Measurements from ENCODE around the gene CCNC.

Gene CCNC

DNA sequence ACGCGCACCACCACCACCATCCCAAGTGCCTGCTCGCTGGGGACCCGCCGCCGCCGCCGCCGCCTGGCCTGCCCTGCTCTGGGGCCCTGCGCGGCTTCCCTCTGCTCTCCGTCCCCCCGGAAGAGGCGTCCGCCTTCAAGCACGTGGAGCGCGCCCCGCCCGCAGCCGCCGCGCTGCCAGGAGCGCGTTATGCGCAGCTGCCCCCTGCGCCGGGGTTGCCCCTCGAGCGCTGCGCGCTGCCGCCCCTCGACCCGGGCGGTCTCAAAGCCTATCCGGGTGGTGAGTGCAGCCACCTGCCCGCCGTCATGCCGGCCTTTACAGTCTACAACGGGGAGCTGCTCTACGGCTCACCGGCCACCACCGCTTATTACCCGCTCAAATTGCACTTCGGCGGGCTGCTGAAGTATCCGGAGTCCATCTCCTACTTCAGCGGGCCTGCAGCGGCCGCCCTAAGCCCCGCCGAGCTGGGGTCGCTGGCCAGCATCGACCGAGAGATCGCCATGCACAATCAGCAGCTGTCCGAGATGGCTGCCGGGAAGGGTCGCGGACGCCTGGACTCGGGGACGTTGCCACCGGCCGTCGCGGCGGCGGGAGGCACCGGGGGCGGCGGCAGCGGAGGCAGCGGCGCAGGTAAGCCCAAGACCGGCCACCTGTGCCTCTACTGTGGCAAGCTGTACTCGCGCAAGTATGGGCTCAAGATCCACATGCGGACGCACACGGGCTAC, 45.4 kb upstream of the CCNC start (continued):
- no peak; the same call in 1 of the 2 replicates for TF ChIP-seq ZNF2 (tag by site-specific recombination; IDR thresholded peaks at IDR 0.05)
- TF ChIP-seq ZNF184 (tag by site-specific recombination; IDR thresholded peaks at IDR 0.05): no peak
- no peak for TF ChIP-seq ZNF121 (tag by site-specific recombination; IDR thresholded peaks at IDR 0.05)
- no peak for TF ChIP-seq ZFP69B (tag by site-specific recombination; IDR thresholded peaks at IDR 0.05)
- TF ChIP-seq, protein P1, sequence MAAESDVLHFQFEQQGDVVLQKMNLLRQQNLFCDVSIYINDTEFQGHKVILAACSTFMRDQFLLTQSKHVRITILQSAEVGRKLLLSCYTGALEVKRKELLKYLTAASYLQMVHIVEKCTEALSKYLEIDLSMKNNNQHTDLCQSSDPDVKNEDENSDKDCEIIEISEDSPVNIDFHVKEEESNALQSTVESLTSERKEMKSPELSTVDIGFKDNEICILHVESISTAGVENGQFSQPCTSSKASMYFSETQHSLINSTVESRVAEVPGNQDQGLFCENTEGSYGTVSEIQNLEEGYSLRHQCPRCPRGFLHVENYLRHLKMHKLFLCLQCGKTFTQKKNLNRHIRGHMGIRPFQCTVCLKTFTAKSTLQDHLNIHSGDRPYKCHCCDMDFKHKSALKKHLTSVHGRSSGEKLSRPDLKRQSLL (tag by site-specific recombination; IDR thresholded peaks at IDR 0.05): no peak
- TF ChIP-seq ZNF510 (tag by site-specific recombination; IDR thresholded peaks at IDR 0.05; ENCODE audit: insufficient replicate concordance): no peak
- TF ChIP-seq SP2 (tag by site-specific recombination; IDR thresholded peaks at IDR 0.05): no peak
- TF ChIP-seq ZNF23 (tag by site-specific recombination; IDR thresholded peaks at IDR 0.05; ENCODE audit: borderline replicate concordance): no peak
- no peak for TF ChIP-seq ZNF658 (tag by site-specific recombination; IDR thresholded peaks at IDR 0.05)
- TF ChIP-seq, protein P2, sequence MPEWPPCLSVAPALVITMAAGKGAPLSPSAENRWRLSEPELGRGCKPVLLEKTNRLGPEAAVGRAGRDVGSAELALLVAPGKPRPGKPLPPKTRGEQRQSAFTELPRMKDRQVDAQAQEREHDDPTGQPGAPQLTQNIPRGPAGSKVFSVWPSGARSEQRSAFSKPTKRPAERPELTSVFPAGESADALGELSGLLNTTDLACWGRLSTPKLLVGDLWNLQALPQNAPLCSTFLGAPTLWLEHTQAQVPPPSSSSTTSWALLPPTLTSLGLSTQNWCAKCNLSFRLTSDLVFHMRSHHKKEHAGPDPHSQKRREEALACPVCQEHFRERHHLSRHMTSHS (tag by site-specific recombination; IDR thresholded peaks at IDR 0.05): no peak
- peak; percentile 78 for TF ChIP-seq ZNF76 (tag by site-specific recombination; IDR thresholded peaks at IDR 0.05; ENCODE audit: borderline replicate concordance, low read depth)
- TF ChIP-seq RBAK (tag by site-specific recombination; IDR thresholded peaks at IDR 0.05): no peak
- no peak; the same call in 1 of the 2 replicates for TF ChIP-seq ZNF549 (tag by site-specific recombination; IDR thresholded peaks at IDR 0.05)
- no peak for TF ChIP-seq ZNF776 (tag by site-specific recombination; IDR thresholded peaks at IDR 0.05; ENCODE audit: borderline replicate concordance)
- no peak for TF ChIP-seq ZNF133 (tag by site-specific recombination; IDR thresholded peaks at IDR 0.05)
- no peak for TF ChIP-seq ZNF354C (tag by site-specific recombination; IDR thresholded peaks at IDR 0.05; ENCODE audit: borderline replicate concordance, low read depth)
- no peak for TF ChIP-seq HOXD13 (CRISPR knock-in tag; IDR thresholded peaks at IDR 0.05; ENCODE audit: borderline replicate concordance)
- peak; percentile 53 for TF ChIP-seq ZNF501 (tag by site-specific recombination; IDR thresholded peaks at IDR 0.05)
- TF ChIP-seq KLF8 (tag by site-specific recombination; IDR thresholded peaks at IDR 0.05): peak; percentile 23; the same call in 1 of the 2 replicates
- TF ChIP-seq ZNF544 (tag by site-specific recombination; IDR thresholded peaks at IDR 0.05): no peak
- peak; percentile 74 for TF ChIP-seq SCRT2 (tag by site-specific recombination; IDR thresholded peaks at IDR 0.05)
- TF ChIP-seq, protein P3, sequence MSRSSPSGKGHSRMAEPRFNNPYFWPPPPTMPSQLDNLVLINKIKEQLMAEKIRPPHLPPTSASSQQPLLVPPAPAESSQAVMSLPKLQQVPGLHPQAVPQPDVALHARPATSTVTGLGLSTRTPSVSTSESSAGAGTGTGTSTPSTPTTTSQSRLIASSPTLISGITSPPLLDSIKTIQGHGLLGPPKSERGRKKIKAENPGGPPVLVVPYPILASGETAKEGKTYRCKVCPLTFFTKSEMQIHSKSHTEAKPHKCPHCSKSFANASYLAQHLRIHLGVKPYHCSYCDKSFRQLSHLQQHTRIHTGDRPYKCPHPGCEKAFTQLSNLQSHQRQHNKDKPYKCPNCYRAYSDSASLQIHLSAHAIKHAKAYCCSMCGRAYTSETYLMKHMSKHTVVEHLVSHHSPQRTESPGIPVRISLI (tag by site-specific recombination; IDR thresholded peaks at IDR 0.05): no peak
- TF ChIP-seq ZNF157 (tag by site-specific recombination; IDR thresholded peaks at IDR 0.05): no peak
- no peak for TF ChIP-seq ZNF701 (tag by site-specific recombination; IDR thresholded peaks at IDR 0.05)
- TF ChIP-seq, protein P4, sequence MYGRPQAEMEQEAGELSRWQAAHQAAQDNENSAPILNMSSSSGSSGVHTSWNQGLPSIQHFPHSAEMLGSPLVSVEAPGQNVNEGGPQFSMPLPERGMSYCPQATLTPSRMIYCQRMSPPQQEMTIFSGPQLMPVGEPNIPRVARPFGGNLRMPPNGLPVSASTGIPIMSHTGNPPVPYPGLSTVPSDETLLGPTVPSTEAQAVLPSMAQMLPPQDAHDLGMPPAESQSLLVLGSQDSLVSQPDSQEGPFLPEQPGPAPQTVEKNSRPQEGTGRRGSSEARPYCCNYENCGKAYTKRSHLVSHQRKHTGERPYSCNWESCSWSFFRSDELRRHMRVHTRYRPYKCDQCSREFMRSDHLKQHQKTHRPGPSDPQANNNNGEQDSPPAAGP (tag by site-specific recombination; IDR thresholded peaks at IDR 0.05): no peak
- TF ChIP-seq, protein P5, sequence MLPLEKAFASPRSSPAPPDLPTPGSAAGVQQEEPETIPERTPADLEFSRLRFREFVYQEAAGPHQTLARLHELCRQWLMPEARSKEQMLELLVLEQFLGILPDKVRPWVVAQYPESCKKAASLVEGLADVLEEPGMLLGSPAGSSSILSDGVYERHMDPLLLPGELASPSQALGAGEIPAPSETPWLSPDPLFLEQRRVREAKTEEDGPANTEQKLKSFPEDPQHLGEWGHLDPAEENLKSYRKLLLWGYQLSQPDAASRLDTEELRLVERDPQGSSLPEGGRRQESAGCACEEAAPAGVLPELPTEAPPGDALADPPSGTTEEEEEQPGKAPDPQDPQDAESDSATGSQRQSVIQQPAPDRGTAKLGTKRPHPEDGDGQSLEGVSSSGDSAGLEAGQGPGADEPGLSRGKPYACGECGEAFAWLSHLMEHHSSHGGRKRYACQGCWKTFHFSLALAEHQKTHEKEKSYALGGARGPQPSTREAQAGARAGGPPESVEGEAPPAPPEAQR (tag by site-specific recombination; IDR thresholded peaks at IDR 0.05): no peak
- TF ChIP-seq, protein P6, sequence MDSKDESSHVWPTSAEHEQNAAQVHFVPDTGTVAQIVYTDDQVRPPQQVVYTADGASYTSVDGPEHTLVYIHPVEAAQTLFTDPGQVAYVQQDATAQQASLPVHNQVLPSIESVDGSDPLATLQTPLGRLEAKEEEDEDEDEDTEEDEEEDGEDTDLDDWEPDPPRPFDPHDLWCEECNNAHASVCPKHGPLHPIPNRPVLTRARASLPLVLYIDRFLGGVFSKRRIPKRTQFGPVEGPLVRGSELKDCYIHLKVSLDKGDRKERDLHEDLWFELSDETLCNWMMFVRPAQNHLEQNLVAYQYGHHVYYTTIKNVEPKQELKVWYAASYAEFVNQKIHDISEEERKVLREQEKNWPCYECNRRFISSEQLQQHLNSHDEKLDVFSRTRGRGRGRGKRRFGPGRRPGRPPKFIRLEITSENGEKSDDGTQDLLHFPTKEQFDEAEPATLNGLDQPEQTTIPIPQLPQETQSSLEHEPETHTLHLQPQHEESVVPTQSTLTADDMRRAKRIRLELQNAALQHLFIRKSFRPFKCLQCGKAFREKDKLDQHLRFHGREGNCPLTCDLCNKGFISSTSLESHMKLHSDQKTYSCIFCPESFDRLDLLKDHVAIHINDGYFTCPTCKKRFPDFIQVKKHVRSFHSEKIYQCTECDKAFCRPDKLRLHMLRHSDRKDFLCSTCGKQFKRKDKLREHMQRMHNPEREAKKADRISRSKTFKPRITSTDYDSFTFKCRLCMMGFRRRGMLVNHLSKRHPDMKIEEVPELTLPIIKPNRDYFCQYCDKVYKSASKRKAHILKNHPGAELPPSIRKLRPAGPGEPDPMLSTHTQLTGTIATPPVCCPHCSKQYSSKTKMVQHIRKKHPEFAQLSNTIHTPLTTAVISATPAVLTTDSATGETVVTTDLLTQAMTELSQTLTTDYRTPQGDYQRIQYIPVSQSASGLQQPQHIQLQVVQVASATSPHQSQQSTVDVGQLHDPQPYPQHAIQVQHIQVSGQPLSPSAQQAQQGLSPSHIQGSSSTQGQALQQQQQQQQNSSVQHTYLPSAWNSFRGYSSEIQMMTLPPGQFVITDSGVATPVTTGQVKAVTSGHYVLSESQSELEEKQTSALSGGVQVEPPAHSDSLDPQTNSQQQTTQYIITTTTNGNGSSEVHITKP (tag by site-specific recombination; IDR thresholded peaks at IDR 0.05): no peak
- TF ChIP-seq YY1 (tag by site-specific recombination; IDR thresholded peaks at IDR 0.05): peak; percentile 70
- TF ChIP-seq, protein P7, sequence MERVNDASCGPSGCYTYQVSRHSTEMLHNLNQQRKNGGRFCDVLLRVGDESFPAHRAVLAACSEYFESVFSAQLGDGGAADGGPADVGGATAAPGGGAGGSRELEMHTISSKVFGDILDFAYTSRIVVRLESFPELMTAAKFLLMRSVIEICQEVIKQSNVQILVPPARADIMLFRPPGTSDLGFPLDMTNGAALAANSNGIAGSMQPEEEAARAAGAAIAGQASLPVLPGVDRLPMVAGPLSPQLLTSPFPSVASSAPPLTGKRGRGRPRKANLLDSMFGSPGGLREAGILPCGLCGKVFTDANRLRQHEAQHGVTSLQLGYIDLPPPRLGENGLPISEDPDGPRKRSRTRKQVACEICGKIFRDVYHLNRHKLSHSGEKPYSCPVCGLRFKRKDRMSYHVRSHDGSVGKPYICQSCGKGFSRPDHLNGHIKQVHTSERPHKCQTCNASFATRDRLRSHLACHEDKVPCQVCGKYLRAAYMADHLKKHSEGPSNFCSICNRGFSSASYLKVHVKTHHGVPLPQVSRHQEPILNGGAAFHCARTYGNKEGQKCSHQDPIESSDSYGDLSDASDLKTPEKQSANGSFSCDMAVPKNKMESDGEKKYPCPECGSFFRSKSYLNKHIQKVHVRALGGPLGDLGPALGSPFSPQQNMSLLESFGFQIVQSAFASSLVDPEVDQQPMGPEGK (tag by site-specific recombination; IDR thresholded peaks at IDR 0.05): peak; percentile 30; the same call in 1 of the 2 replicates

All from HEK293 (cell line).